ENCODE measurements around the gene ST6GALNAC5. TPM values are rescaled to one million over a fixed set of nuclear protein-coding genes. Genes with fewer than 3 reads are reported as not detected.
"Not testable (repeated sequence)": the region's sequence is repeated elsewhere in the genome, so short reads cannot be mapped to it uniquely, and the experiment has no call there.

Gene ST6GALNAC5
- total and polyA plus RNA-seq, 3 experiments from 2014 or later = not detected

GRCh38 chr1:76961181-76961819 is 94.0 kb downstream of the ST6GALNAC5 start:
- ChIA-PET POLR2A (no interaction called here), CTCF (no interaction called here)
- H3K27ac Mint-ChIP-seq = no peak overlapping the region
- H3K4me3 Mint-ChIP-seq = no peak overlapping the region
- Histone ChIP-seq H3K27ac (ENCODE audit: low read depth, low read length) (no peak overlapping the region), H3K4me1 (ENCODE audit: insufficient read depth, low read length) (no peaks in the 10 kb centered on the region), H3K27me3 (ENCODE audit: insufficient read depth, low read length, poor library complexity, severe bottlenecking) (no peaks in the 10 kb centered on the region), H3K4me3 (ENCODE audit: low read length) (no peak overlapping the region), H3K9me3 (ENCODE audit: low read length) (no peaks in the 10 kb centered on the region), H3K36me3 (ENCODE audit: insufficient read depth, low read length) (no peaks in the 10 kb centered on the region)
- peaks cover 0 to 1% (median 0%) of the 10 kb centered on the region in 3 donors for H3K36me3 Mint-ChIP-seq
- H3K9me3 Mint-ChIP-seq = peaks cover 0 to 4% (median 3%) of the 10 kb centered on the region in 5 donors
- peaks cover 0 to 1% of the 10 kb centered on the region in 2 donors for H3K27me3 Mint-ChIP-seq
- no peak for DNase-seq
- H3K4me1 Mint-ChIP-seq = no peaks in the 10 kb centered on the region

DNA sequence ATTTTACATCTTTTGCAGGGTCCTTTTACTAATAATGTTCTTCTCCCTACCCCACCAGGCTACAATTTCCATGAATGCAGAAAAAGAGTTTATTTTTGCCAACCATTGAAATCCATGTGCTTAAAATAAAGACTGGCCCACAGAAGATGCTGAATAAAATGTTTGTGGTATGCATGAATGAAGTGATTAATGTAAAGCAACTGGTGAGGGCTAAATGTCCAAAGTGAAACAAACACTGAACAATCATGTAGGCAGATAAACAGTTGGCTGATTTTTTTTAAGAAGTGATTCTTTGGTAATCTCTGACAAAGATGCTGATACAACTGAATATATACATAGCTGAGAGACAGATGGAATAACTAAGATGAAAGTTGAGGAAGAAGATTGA is 94.5 kb downstream of the ST6GALNAC5 start:
- DNase-seq = no peak
- peaks cover 0 to 1% (median 0%) of the 10 kb centered on the region in 3 donors for H3K36me3 Mint-ChIP-seq
- H3K4me3 Mint-ChIP-seq = no peak overlapping the region
- H3K27me3 Mint-ChIP-seq = peaks cover 0 to 1% of the 10 kb centered on the region in 2 donors
- no peaks in the 10 kb centered on the region for H3K9me3 ChIP-seq (ENCODE audit: low read length)
- H3K36me3 ChIP-seq (ENCODE audit: insufficient read depth, low read length) = no peaks in the 10 kb centered on the region
- no peaks in the 10 kb centered on the region for H3K4me1 Mint-ChIP-seq
- H3K27ac ChIP-seq (ENCODE audit: low read depth, low read length) = no peak overlapping the region
- no peaks in the 10 kb centered on the region for H3K27me3 ChIP-seq (ENCODE audit: insufficient read depth, low read length, poor library complexity, severe bottlenecking)
- ChIA-PET CTCF (no interaction called here), POLR2A (no interaction called here)
- H3K27ac Mint-ChIP-seq = no peak overlapping the region
- H3K9me3 Mint-ChIP-seq = peaks cover 0 to 4% (median 3%) of the 10 kb centered on the region in 5 donors
- H3K4me3 ChIP-seq (ENCODE audit: low read length) = no peak overlapping the region
- H3K4me1 ChIP-seq (ENCODE audit: insufficient read depth, low read length) = no peaks in the 10 kb centered on the region

DNA sequence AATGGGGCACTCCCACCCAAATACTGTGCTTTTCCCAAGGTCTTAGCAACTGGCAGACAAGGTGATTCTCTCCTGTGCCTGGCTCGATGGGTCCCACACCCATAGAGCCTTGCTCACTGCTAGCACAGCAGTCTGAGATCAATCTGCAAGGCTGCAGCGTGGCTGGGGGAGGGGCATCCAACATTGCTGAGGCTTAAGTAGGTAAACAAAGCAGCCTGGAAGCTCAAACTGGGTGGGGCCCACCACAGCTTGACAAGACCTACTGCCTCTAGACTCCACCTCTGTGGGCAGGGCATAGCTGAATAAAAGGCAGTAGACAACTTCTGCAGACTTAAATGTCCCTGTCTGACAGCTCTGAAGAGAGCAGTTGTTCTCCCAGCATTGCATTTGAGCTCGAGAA is 114.0 kb downstream of the ST6GALNAC5 start:
- H3K4me1 ChIP-seq (ENCODE audit: insufficient read depth, low read length); H3K9me3 ChIP-seq (ENCODE audit: low read length); DNase-seq; CTCF ChIA-PET; H3K36me3 ChIP-seq (ENCODE audit: insufficient read depth, low read length); POLR2A ChIA-PET; H3K4me3 Mint-ChIP-seq; H3K27ac ChIP-seq (ENCODE audit: low read depth, low read length); H3K4me1 Mint-ChIP-seq; H3K27ac Mint-ChIP-seq; H3K27me3 ChIP-seq (ENCODE audit: insufficient read depth, low read length, poor library complexity, severe bottlenecking); H3K36me3 Mint-ChIP-seq; H3K4me3 ChIP-seq (ENCODE audit: low read length): not testable (repeated sequence)
- peaks cover 0 to 20% (median 18%) of the 10 kb centered on the region in 5 donors for H3K9me3 Mint-ChIP-seq
- peaks cover 7 to 25% of the 10 kb centered on the region in 2 donors for H3K27me3 Mint-ChIP-seq

DNA sequence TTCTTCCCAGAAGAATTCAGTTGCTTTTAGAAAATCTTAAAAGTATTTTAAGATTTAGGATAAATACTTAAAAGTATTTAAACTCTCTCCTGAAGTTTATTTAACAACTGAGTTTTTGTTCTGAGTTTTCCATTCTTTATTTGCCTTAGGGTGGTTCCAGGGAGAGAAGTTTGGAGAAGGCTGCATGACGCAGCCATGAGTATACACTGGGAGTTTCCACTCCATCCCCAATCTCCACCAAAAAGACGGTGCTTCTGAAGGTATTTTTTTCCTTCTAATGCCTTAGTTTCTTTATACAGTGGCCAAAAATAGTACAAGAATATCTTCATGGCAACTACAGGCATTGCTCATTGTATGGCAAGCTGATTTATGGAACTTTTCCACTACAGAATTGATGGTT is 122.7 kb downstream of the ST6GALNAC5 start:
- H3K27ac Mint-ChIP-seq = no peak overlapping the region
- peaks cover 0 to 2% (median 0%) of the 10 kb centered on the region in 5 donors for H3K9me3 Mint-ChIP-seq
- ChIA-PET POLR2A (no interaction called here), CTCF (no interaction called here)
- no peaks in the 10 kb centered on the region for H3K36me3 Mint-ChIP-seq
- Histone ChIP-seq H3K27ac (ENCODE audit: low read depth, low read length) (no peak overlapping the region), H3K27me3 (ENCODE audit: insufficient read depth, low read length, poor library complexity, severe bottlenecking) (no peaks in the 10 kb centered on the region), H3K4me1 (ENCODE audit: insufficient read depth, low read length) (no peaks in the 10 kb centered on the region), H3K36me3 (ENCODE audit: insufficient read depth, low read length) (no peaks in the 10 kb centered on the region), H3K9me3 (ENCODE audit: low read length) (no peaks in the 10 kb centered on the region), H3K4me3 (ENCODE audit: low read length) (no peak overlapping the region)
- DNase-seq = no peak
- H3K4me1 Mint-ChIP-seq = no peaks in the 10 kb centered on the region
- no peak overlapping the region for H3K4me3 Mint-ChIP-seq
- peaks cover 0 to 3% of the 10 kb centered on the region in 2 donors for H3K27me3 Mint-ChIP-seq

DNA sequence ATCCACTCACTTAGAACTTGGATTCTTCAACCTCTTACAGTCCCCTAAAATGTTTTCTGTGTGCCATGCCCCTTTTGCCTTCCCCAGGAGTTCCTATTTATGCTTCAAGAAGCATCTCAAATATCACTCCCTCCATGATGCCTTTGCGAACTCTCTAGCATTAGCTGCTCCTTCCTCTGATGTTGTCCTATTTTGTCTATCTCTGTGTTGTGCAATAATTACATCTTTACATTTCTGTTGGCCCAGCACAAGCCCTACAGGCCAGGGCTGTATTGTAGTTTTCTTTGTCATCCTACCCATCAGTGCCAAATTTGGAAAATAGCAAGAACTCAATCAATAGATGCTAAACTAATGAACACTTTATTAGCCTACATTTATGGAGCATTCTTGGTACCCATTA is 125.8 kb downstream of the ST6GALNAC5 start:
- Histone ChIP-seq H3K27ac (ENCODE audit: low read depth, low read length) (no peak overlapping the region), H3K36me3 (ENCODE audit: insufficient read depth, low read length) (no peaks in the 10 kb centered on the region), H3K9me3 (ENCODE audit: low read length) (no peaks in the 10 kb centered on the region), H3K4me1 (ENCODE audit: insufficient read depth, low read length) (no peaks in the 10 kb centered on the region), H3K4me3 (ENCODE audit: low read length) (no peak overlapping the region), H3K27me3 (ENCODE audit: insufficient read depth, low read length, poor library complexity, severe bottlenecking) (no peaks in the 10 kb centered on the region)
- Mint-ChIP-seq H3K27me3 (peaks cover 0 to 8% of the 10 kb centered on the region in 2 donors), H3K9me3 (peaks cover 0 to 2% (median 0%) of the 10 kb centered on the region in 5 donors), H3K36me3 (no peaks in the 10 kb centered on the region), H3K4me3 (no peak overlapping the region), H3K27ac (no peak overlapping the region), H3K4me1 (no peaks in the 10 kb centered on the region)
- POLR2A ChIA-PET = no interaction called here
- DNase-seq = no peak
- CTCF ChIA-PET = no interaction called here

DNA sequence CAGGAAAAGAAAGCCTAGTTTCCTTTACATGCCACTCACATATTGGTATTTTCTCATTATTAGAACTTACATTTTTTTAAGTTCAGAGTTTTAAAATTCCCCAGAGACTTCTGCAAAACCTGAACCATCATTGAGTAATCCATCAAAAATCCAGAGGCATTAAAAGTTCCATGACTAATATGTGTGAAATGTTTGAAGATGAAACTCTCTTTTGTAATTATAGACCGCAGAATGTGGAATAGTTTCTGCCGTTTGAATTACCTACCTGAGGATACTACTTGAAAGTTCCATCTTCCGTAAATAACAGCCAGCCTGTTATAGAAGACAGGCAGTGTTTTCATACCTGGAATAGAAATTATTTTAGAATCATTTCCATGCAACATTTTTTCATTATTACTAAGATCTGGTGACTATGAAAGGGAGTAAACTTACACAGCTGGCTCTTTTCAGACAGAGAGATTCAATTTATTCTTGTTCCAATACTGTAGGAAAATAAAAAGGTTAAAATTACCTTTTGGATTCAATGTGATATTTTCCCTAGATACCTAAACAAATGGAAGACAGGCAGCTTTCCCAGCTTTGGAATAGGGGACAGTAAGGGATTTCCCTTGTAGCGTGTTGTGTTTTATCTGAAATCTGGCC is 131.4 kb downstream of the ST6GALNAC5 start:
- Histone ChIP-seq H3K27ac (ENCODE audit: low read depth, low read length) (no peak overlapping the region), H3K4me3 (ENCODE audit: low read length) (no peak overlapping the region), H3K4me1 (ENCODE audit: insufficient read depth, low read length) (no peaks in the 10 kb centered on the region), H3K27me3 (ENCODE audit: insufficient read depth, low read length, poor library complexity, severe bottlenecking) (no peaks in the 10 kb centered on the region), H3K36me3 (ENCODE audit: insufficient read depth, low read length) (no peaks in the 10 kb centered on the region), H3K9me3 (ENCODE audit: low read length) (no peaks in the 10 kb centered on the region)
- H3K9me3 Mint-ChIP-seq = peaks cover 0 to 6% (median 2%) of the 10 kb centered on the region in 5 donors
- no peaks in the 10 kb centered on the region for H3K36me3 Mint-ChIP-seq
- POLR2A ChIA-PET = no interaction called here
- peaks cover 0 to 7% of the 10 kb centered on the region in 2 donors for H3K27me3 Mint-ChIP-seq
- H3K27ac Mint-ChIP-seq = no peak overlapping the region
- CTCF ChIA-PET = no interaction called here
- H3K4me1 Mint-ChIP-seq = no peaks in the 10 kb centered on the region
- H3K4me3 Mint-ChIP-seq = no peak overlapping the region
- no peak for DNase-seq

- H3K4me3 ChIP-seq (ENCODE audit: low read length) = no peak overlapping the region
- H3K27ac ChIP-seq (ENCODE audit: low read depth, low read length) = no peak overlapping the region
- no peaks in the 10 kb centered on the region for H3K36me3 ChIP-seq (ENCODE audit: insufficient read depth, low read length)
- Mint-ChIP-seq H3K27ac (no peak overlapping the region), H3K27me3 (peaks cover 8 to 28% of the 10 kb centered on the region in 2 donors), H3K4me3 (no peak overlapping the region), H3K9me3 (peaks cover 0 to 3% (median 0%) of the 10 kb centered on the region in 5 donors), H3K36me3 (no peaks in the 10 kb centered on the region), H3K4me1 (no peaks in the 10 kb centered on the region)
- ChIA-PET CTCF (no interaction called here), POLR2A (no interaction called here)
- H3K27me3 ChIP-seq (ENCODE audit: insufficient read depth, low read length, poor library complexity, severe bottlenecking) = no peaks in the 10 kb centered on the region
- H3K4me1 ChIP-seq (ENCODE audit: insufficient read depth, low read length) = no peaks in the 10 kb centered on the region
- no peak for DNase-seq
- no peaks in the 10 kb centered on the region for H3K9me3 ChIP-seq (ENCODE audit: low read length)
These were observed 140.4 kb downstream of the ST6GALNAC5 start for GRCh38 chr1:77007675-77008074.

DNA sequence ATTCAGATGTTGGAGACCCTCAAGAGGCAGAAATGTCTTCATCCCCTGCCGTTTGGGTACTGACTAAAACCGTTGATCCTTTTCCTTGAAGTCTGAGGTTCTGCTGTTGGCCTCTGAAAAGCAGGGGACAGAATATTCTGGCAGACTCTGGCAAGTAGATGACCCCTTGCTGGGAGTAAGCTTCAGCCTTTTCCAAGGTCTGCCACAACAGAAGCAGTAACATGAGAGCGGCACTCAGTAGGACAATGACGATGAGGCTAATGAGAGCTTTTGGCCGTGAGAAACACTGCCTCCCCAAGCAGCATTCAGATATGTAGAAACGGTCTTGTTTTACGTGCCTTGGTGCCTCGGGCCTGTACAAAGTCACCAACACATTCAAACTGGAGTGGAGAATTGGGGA is 143.7 kb downstream of the ST6GALNAC5 start:
- peaks cover 10 to 29% of the 10 kb centered on the region in 2 donors for H3K27me3 Mint-ChIP-seq
- Histone ChIP-seq H3K27me3 (ENCODE audit: insufficient read depth, low read length, poor library complexity, severe bottlenecking) (no peaks in the 10 kb centered on the region), H3K4me3 (ENCODE audit: low read length) (no peak overlapping the region), H3K4me1 (ENCODE audit: insufficient read depth, low read length) (no peaks in the 10 kb centered on the region), H3K27ac (ENCODE audit: low read depth, low read length) (no peak overlapping the region), H3K36me3 (ENCODE audit: insufficient read depth, low read length) (no peaks in the 10 kb centered on the region), H3K9me3 (ENCODE audit: low read length) (no peaks in the 10 kb centered on the region)
- H3K4me1 Mint-ChIP-seq = no peaks in the 10 kb centered on the region
- H3K4me3 Mint-ChIP-seq = no peak overlapping the region
- H3K27ac Mint-ChIP-seq = no peak overlapping the region
- H3K9me3 Mint-ChIP-seq = peaks cover 0 to 2% (median 0%) of the 10 kb centered on the region in 5 donors
- no peaks in the 10 kb centered on the region for H3K36me3 Mint-ChIP-seq
- DNase-seq = no peak
- CTCF ChIA-PET = no interaction called here
- POLR2A ChIA-PET = no interaction called here
